ENCODE data around the gene CNTN4.

GRCh38 chr3:2441558-2441957 lies 342.9 kb downstream of the CNTN4 start:
- TF ChIP-seq CTCF (IDR thresholded peaks at IDR 0.05) (no peak), POLR2AphosphoS5 (IDR thresholded peaks at IDR 0.05) (no peak), POLR2A (IDR thresholded peaks at IDR 0.05; ENCODE audit: low read depth) (no peak), EP300 (IDR thresholded peaks at IDR 0.05) (no peak)
